IMR-90 (cell line): ENCODE measurements around the gene ITFG1. TPM values are rescaled to one million over a fixed set of nuclear protein-coding genes. Genes with fewer than 3 reads are reported as not detected.

ENCODE experiments used
- ATAC-seq: fragments of 200-7000 bp; cut with Tn5 transposase; 2 replicates; pipeline ENCODE4 v1.9.1; 2020; ENCODE audit warnings: low read depth, mild to moderate bottlenecking, moderate library complexity
- BruUV-seq: library from RNA; stranded (reverse); fragments of 400-500 nt; replicated peaks from 2 replicates; lab custom pipeline; 2021; lab: Mats Ljungman, UMichigan
- CTCF ChIA-PET: fragments of 300-600 bp; formaldehyde crosslinking; extraction: SDS; loops from one replicate; lab custom pipeline; 2021; ENCODE audit warnings: antibody characterized with exemption; lab: Yijun Ruan, JAX
- POLR2A ChIA-PET: fragments of 300-600 bp; sonication (Branson Sonifier 250); formaldehyde crosslinking; loops from one replicate; lab custom pipeline; 2022; ENCODE audit warnings: antibody characterized with exemption; ENCODE audit not compliant: unreplicated experiment; lab: Charles Lee
- DNase-seq: peaks from one replicate; pipeline ENCODE4 v3.0.0; 2013
- H2AFZ ChIP-seq: replicated peaks from 2 replicates; pipeline ENCODE3; 2013; ENCODE audit warnings: low read length, mild to moderate bottlenecking; ENCODE audit not compliant: poor library complexity
- H2AK5ac ChIP-seq: 2 replicates; pipeline ENCODE4 v1.6.1; 2013; ENCODE audit warnings: low read depth, low read length, inconsistent platforms
- H2AK9ac ChIP-seq: replicated peaks from 2 replicates; pipeline ENCODE3; 2013; ENCODE audit warnings: mild to moderate bottlenecking, low read depth, low read length, moderate library complexity; ENCODE audit not compliant: poor library complexity
- H2BK120ac ChIP-seq: 2 replicates; pipeline ENCODE4 v1.6.1; 2013; ENCODE audit warnings: low read depth, low read length, inconsistent platforms
- H2BK15ac ChIP-seq: 3 replicates; pipeline ENCODE4 v1.6.1; 2013; ENCODE audit warnings: low read depth, low read length, inconsistent platforms
- H2BK20ac ChIP-seq: 2 replicates; pipeline ENCODE4 v1.6.1; 2013; ENCODE audit warnings: low read depth, mild to moderate bottlenecking, inconsistent platforms, low read length, moderate library complexity
- H2BK5ac ChIP-seq: 2 replicates; pipeline ENCODE4 v1.6.1; 2013; ENCODE audit warnings: mild to moderate bottlenecking, low read depth, low read length, inconsistent platforms; ENCODE audit not compliant: poor library complexity, severe bottlenecking
- H3K14ac ChIP-seq: replicated peaks from 2 replicates; pipeline ENCODE4 v1.6.1; 2013; ENCODE audit warnings: low read depth, low read length, inconsistent platforms
- H3K18ac ChIP-seq: 2 replicates; pipeline ENCODE4 v1.6.1; 2013; ENCODE audit warnings: low read depth, low read length, control low read depth
- H3K23ac ChIP-seq: 2 replicates; pipeline ENCODE4 v1.6.1; 2013; ENCODE audit warnings: low read depth, low read length, inconsistent platforms
- H3K27ac ChIP-seq: 2 replicates; pipeline ENCODE4 v1.5.1; 2013; ENCODE audit warnings: mild to moderate bottlenecking, control low read depth, low read length; ENCODE audit not compliant: insufficient read depth
- H3K27me3 ChIP-seq: 2 replicates; pipeline ENCODE4 v1.6.1; 2013; ENCODE audit warnings: low read length; ENCODE audit not compliant: control insufficient read depth, insufficient read depth
- H3K36me3 ChIP-seq: 2 replicates; pipeline ENCODE4 v1.6.1; 2013; ENCODE audit warnings: low read length, mixed read lengths; ENCODE audit not compliant: control insufficient read depth, insufficient read depth
- H3K4ac ChIP-seq: 2 replicates; pipeline ENCODE4 v1.6.1; 2013; ENCODE audit warnings: low read depth, low read length, inconsistent platforms
- H3K4me1 ChIP-seq: 2 replicates; pipeline ENCODE4 v1.6.1; 2013; ENCODE audit warnings: low read length, mixed read lengths; ENCODE audit not compliant: control insufficient read depth, insufficient read depth
- H3K4me2 ChIP-seq: 2 replicates; pipeline ENCODE4 v1.6.1; 2013; ENCODE audit warnings: low read depth, mild to moderate bottlenecking, control low read depth, low read length, moderate library complexity
- H3K4me3 ChIP-seq: 2 replicates; pipeline ENCODE4 v1.5.1; 2013; ENCODE audit warnings: low read depth, mild to moderate bottlenecking, control low read depth, low read length, moderate library complexity; ENCODE audit not compliant: insufficient read depth
- H3K56ac ChIP-seq: 2 replicates; pipeline ENCODE4 v1.6.1; 2013; ENCODE audit warnings: low read length, inconsistent platforms; ENCODE audit not compliant: insufficient read depth; ENCODE audit errors: extremely low read depth
- H3K79me1 ChIP-seq, 2 experiments: 2 replicates each; pipeline ENCODE4 v1.6.1; 2013; ENCODE audit warnings: low read length in 2 of 2, inconsistent platforms in 1 of 2, low read depth in 1 of 2
- H3K9ac ChIP-seq: 2 replicates; pipeline ENCODE4 v1.6.1; 2013; ENCODE audit warnings: low read depth, low read length, control low read depth
- H3K9me1 ChIP-seq: 2 replicates; pipeline ENCODE4 v1.6.1; 2013; ENCODE audit warnings: low read length, inconsistent platforms; ENCODE audit not compliant: insufficient read depth
- H3K9me3 ChIP-seq: 2 replicates; pipeline ENCODE4 v1.6.1; 2013; ENCODE audit warnings: low read length; ENCODE audit not compliant: control insufficient read depth, insufficient read depth
- H4K20me1 ChIP-seq: 2 replicates; pipeline ENCODE4 v1.6.1; 2013; ENCODE audit warnings: low read length, inconsistent platforms; ENCODE audit not compliant: insufficient read depth
- H4K5ac ChIP-seq: 2 replicates; pipeline ENCODE4 v1.6.1; 2013; ENCODE audit warnings: mild to moderate bottlenecking, low read depth, low read length, control low read depth
- H4K8ac ChIP-seq, 2 experiments: 2 replicates each; pipeline ENCODE4 v1.6.1; 2013; ENCODE audit warnings: low read depth in 2 of 2, low read length in 2 of 2, control low read depth in 1 of 2, inconsistent platforms in 1 of 2
- H4K91ac ChIP-seq: 2 replicates; pipeline ENCODE4 v1.6.1; 2013; ENCODE audit warnings: low read depth, low read length, inconsistent platforms; ENCODE audit not compliant: insufficient read depth
- BHLHE40 ChIP-seq: fragments of 150-350 bp; IDR thresholded peaks from 2 replicates; pipeline ENCODE4 v1.6.1; 2016; ENCODE audit warnings: mild to moderate bottlenecking, low read depth, low read length
- MXI1 ChIP-seq: IDR thresholded peaks from 2 replicates; pipeline ENCODE4 v1.6.1; 2012; ENCODE audit warnings: low read depth, mild to moderate bottlenecking, low read length, moderate library complexity, borderline replicate concordance
- WGBS, 2 experiments: methylation state at CpG; one replicate each; pipeline versions ENCODE4 v1.1.5 to v1.1.7; 2013; ENCODE audit warnings: missing lambda C conversion rate in 2 of 2; ENCODE audit not compliant: insufficient read length in 1 of 2; ENCODE audit errors: extremely low coverage in 2 of 2; 5-methylcytosine and 5-hydroxymethylcytosine counted together
- dilution Hi-C: fragments of 300-500 bp; cut with HindIII; formaldehyde crosslinking; loops from one replicate; pipeline ENCODE4 v1.14.3; 2018; ENCODE audit warnings: low sequenced_read_pairs; ENCODE audit not compliant: unreplicated experiment
- in situ Hi-C: fragments of 300-500 bp; cut with MboI; formaldehyde crosslinking; loops from 3 replicates; pipeline ENCODE4 v1.14.3; 2019; ENCODE audit warnings: low sequenced_read_pairs, inconsistent platforms, mixed read lengths
- intact Hi-C: fragments of 100-400 bp; cut with micrococcal nuclease; formaldehyde crosslinking; loops from 2 replicates; pipeline ENCODE4 v1.10.0; 2022
- polyA plus RNA-seq, 3 experiments: library from polyadenylated mRNA; depleted of rRNA; stranded (reverse); fragments of >200 nt; gene quantifications; 2 replicates each; pipeline ENCODE4 v1.2.3, GENCODE V29; 2012; ENCODE audit warnings: low replicate concordance in 1 of 3
- total RNA-seq: library from RNA; depleted of rRNA; stranded (reverse); fragments of >200 nt; gene quantifications from 2 replicates; pipeline ENCODE4 v1.2.3, GENCODE V29; 2012

The ITFG1 gene
- total and polyA plus RNA-seq, 2 of the 4 experiments (the other 2 are of a cell fraction): 54.3 to 60.4 TPM

DNA sequence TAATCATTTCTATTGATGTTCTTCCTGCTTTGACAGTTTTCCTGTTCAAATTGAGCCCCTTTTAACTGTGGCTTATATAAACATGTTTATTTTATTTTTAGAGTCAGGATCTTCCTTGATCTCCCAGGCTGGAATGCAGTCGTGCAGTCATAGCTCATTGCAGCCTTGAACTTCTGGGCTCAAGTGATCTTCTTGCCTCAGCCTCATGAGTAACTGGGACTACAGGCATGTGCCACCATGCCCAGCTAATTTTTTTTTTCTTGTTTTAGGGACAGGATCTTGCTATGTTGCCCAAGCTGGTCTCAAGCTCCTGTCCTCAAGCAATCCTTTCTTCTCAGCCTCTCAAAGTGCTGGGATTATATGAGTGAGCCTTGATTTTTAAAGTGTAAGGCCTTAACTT, 14.9 kb upstream of the ITFG1 start:
- intact Hi-C loops (no loop called here), dilution Hi-C loops (no loop called here), in situ Hi-C loops (no loop called here)
- H3K14ac ChIP-seq: peak overlapping the region; percentile 63; the same call in 1 of the 2 replicates
- H3K79me1 ChIP-seq: peaks cover 33 to 37% of the 10 kb centered on the region in 2 experiments
- H3K36me3 ChIP-seq: no peaks in the 10 kb centered on the region
- H3K27ac ChIP-seq: no peak overlapping the region
- H2AK9ac ChIP-seq: no peak overlapping the region
- H3K27me3 ChIP-seq: no peaks in the 10 kb centered on the region
- peak; percentile 74 for ATAC-seq
- H4K5ac ChIP-seq: no peak overlapping the region
- no peak overlapping the region for H3K4me2 ChIP-seq
- no peak overlapping the region for H2BK20ac ChIP-seq
- ChIA-PET CTCF (interaction anchor here (0.6 kb wide), 1 partner anchor 1014 kb away, joined by 5 read pairs; no protein-coding TSS in a partner anchor), POLR2A (no interaction called here)
- H2AFZ ChIP-seq: no peak overlapping the region
- 20% methylated on average over 1 of the region's 1 CpG; no CpG with 5 or more reads in 1 of the 2 experiments for WGBS, 2 experiments
- H2BK5ac ChIP-seq: no peak overlapping the region
- TF ChIP-seq BHLHE40 (0 out of 2 replicates have a peak, but pooled peaks have one; percentile 48), MXI1 (no peak)
- H3K4ac ChIP-seq: no peak overlapping the region
- no peak overlapping the region for H2BK120ac ChIP-seq
- no peak overlapping the region for H3K23ac ChIP-seq
- BruUV-seq: no TSS peak
- no peak overlapping the region for H3K9ac ChIP-seq
- no peak overlapping the region for H4K91ac ChIP-seq
- H4K20me1 ChIP-seq: no peaks in the 10 kb centered on the region; the same call in 1 of the 2 replicates
- no peak overlapping the region for H3K18ac ChIP-seq
- peak overlapping the region in 1 of 2 experiments; percentile 77; a peak in 2 of 4 replicates for H4K8ac ChIP-seq
- no peaks in the 10 kb centered on the region for H3K9me3 ChIP-seq
- peaks cover 6% of the 10 kb centered on the region; the same call in 1 of the 2 replicates for H3K9me1 ChIP-seq
- no peak overlapping the region for H2BK15ac ChIP-seq
- no peak overlapping the region for H2AK5ac ChIP-seq
- no peak overlapping the region for H3K56ac ChIP-seq
- H3K4me3 ChIP-seq: no peak overlapping the region
- peaks cover 2% of the 10 kb centered on the region; the same call in 1 of the 2 replicates for H3K4me1 ChIP-seq
- DNase-seq: peak; percentile 49
